ENCODE data around the gene KMT5C. TPM values are rescaled to one million over a fixed set of nuclear protein-coding genes. Genes with fewer than 3 reads are reported as not detected.
A peak's percentile ranks its signal among the peaks of the same experiment; 100 is the strongest.

Gene KMT5C
- total RNA-seq, 2 donors from 2014 or later: 73.1 to 80.6 TPM

DNA sequence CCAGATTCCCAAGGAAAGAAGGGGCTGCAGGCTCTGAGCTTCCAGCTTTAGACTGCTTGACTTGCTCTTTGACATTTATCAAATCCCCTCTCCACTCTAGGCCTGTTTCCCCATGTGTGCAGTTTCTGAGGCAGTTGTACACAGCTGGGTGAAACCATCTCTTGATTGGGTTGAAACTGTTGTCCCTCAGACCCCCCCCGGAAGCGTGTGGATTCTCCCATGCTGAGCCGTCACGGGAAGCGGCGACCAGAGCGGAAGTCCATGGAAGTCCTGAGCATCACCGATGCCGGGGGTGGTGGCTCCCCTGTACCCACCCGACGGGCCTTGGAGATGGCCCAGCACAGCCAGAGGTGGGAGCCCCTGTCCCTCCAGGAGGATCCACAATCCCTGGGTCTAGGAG is 36.2 kb upstream of the KMT5C start:
- Mint-ChIP-seq H3K27ac (no peak overlapping the region), H3K4me3 (no peak overlapping the region), H3K36me3 (ENCODE audit: low read depth) (peaks cover 65% of the 10 kb centered on the region), H3K27me3 (ENCODE audit: insufficient read depth) (no peaks in the 10 kb centered on the region), H3K4me1 (peaks cover 9% of the 10 kb centered on the region), H3K9me3 (no peaks in the 10 kb centered on the region)
- 92 to 94% methylated on average over 2 to 11 of the region's 11 CpGs for WGBS, 2 experiments (ENCODE audit: insufficient coverage in 1 of 2, insufficient read length in 1 of 2)
- TF ChIP-seq, protein P1, sequence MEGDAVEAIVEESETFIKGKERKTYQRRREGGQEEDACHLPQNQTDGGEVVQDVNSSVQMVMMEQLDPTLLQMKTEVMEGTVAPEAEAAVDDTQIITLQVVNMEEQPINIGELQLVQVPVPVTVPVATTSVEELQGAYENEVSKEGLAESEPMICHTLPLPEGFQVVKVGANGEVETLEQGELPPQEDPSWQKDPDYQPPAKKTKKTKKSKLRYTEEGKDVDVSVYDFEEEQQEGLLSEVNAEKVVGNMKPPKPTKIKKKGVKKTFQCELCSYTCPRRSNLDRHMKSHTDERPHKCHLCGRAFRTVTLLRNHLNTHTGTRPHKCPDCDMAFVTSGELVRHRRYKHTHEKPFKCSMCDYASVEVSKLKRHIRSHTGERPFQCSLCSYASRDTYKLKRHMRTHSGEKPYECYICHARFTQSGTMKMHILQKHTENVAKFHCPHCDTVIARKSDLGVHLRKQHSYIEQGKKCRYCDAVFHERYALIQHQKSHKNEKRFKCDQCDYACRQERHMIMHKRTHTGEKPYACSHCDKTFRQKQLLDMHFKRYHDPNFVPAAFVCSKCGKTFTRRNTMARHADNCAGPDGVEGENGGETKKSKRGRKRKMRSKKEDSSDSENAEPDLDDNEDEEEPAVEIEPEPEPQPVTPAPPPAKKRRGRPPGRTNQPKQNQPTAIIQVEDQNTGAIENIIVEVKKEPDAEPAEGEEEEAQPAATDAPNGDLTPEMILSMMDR (conservative IDR thresholded peaks at IDR 0.05): no peak
- H3K4me1 ChIP-seq (ENCODE audit: control insufficient read depth, insufficient read depth, low read length): no peaks in the 10 kb centered on the region
- H3K9ac ChIP-seq (ENCODE audit: extremely low read depth, low read length, poor library complexity, severe bottlenecking): no peak overlapping the region
- H3K27ac ChIP-seq (ENCODE audit: low read depth, low read length): no peak overlapping the region
- H3K4me3 ChIP-seq (ENCODE audit: low read length): no peak overlapping the region
- DNase-seq: peak; percentile 34
- no peaks in the 10 kb centered on the region for H3K27me3 ChIP-seq (ENCODE audit: control insufficient read depth, insufficient read depth, low read length, poor library complexity, severe bottlenecking)
- H3K36me3 ChIP-seq (ENCODE audit: control insufficient read depth, insufficient read depth, low read length): peaks cover 77% of the 10 kb centered on the region
- no peaks in the 10 kb centered on the region for H3K9me3 ChIP-seq (ENCODE audit: control insufficient read depth, low read length)

DNA sequence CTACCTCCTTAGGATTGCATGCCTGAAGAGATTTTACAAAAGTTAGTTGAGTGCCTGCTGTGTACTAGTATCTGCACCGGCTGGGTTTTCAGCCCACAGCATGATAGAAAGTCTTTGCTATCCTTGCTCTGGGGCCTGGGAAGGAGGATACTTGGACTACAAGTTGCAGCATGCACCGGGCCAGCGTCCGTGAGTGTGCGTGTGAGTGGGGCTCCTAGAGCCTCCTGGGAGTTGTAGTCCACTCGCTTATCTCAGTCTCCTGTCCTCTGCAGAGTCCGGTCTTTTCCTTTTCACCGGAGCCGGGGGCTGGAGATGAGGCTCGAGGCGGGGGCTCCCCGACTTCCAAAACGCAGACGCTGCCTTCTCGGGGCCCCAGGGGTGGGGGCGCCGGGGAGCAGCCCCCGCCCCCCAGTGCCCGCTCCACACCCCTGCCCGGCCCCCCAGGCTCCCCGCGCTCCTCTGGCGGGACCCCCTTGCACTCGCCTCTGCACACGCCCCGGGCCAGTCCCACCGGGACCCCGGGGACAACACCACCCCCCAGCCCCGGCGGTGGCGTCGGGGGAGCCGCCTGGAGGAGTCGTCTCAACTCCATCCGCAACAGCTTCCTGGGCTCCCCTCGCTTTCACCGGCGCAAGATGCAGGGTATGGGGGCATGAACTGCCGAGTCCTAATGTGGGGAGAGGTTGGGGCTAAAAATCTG is 35.2 kb upstream of the KMT5C start:
- Mint-ChIP-seq H3K36me3 (ENCODE audit: low read depth) (peaks cover 67% of the 10 kb centered on the region), H3K9me3 (no peaks in the 10 kb centered on the region), H3K27ac (peak overlapping the region; percentile 58), H3K27me3 (ENCODE audit: insufficient read depth) (no peaks in the 10 kb centered on the region), H3K4me1 (peaks cover 9% of the 10 kb centered on the region), H3K4me3 (no peak overlapping the region)
- Histone ChIP-seq H3K9me3 (ENCODE audit: control insufficient read depth, low read length) (no peaks in the 10 kb centered on the region), H3K4me3 (ENCODE audit: low read length) (no peak overlapping the region), H3K4me1 (ENCODE audit: control insufficient read depth, insufficient read depth, low read length) (no peaks in the 10 kb centered on the region), H3K36me3 (ENCODE audit: control insufficient read depth, insufficient read depth, low read length) (peaks cover 81% of the 10 kb centered on the region), H3K27ac (ENCODE audit: low read depth, low read length) (no peak overlapping the region), H3K9ac (ENCODE audit: extremely low read depth, low read length, poor library complexity, severe bottlenecking) (no peak overlapping the region), H3K27me3 (ENCODE audit: control insufficient read depth, insufficient read depth, low read length, poor library complexity, severe bottlenecking) (no peaks in the 10 kb centered on the region)
- TF ChIP-seq, protein P1 (conservative IDR thresholded peaks at IDR 0.05): no peak
- WGBS, 2 experiments (ENCODE audit: insufficient coverage in 1 of 2, insufficient read length in 1 of 2): 91 to 97% methylated on average over 26 to 39 of the region's 39 CpGs
- DNase-seq: peak; percentile 81

DNA sequence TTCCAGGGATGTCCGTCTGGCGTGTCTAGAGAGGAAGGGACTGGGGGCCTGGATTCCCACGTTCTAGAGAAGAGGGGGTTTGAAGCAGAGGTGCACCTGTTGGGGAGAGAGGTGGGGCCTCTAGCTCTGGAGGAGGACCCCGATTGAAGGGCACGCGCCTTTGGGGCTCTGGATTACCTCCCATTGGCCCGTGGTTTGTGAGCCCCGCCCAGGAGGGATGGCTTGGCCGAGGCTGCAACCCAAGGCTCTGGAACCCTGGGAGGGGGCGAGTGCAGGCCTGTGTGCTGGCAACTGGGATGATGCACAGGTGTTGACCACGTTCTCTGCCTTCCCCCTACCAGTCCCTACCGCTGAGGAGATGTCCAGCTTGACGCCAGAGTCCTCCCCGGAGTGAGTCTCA is 34.7 kb upstream of the KMT5C start:
- H3K27ac Mint-ChIP-seq: peak overlapping the region; percentile 58
- H3K36me3 Mint-ChIP-seq (ENCODE audit: low read depth): peaks cover 65% of the 10 kb centered on the region

More for the DNA sequence above, 34.7 kb upstream of the KMT5C start:
- Mint-ChIP-seq H3K27me3 (ENCODE audit: insufficient read depth) (no peaks in the 10 kb centered on the region), H3K9me3 (no peaks in the 10 kb centered on the region), H3K4me1 (peaks cover 9% of the 10 kb centered on the region), H3K4me3 (no peak overlapping the region)
- H3K36me3 ChIP-seq (ENCODE audit: control insufficient read depth, insufficient read depth, low read length): peaks cover 80% of the 10 kb centered on the region
- no peaks in the 10 kb centered on the region for H3K27me3 ChIP-seq (ENCODE audit: control insufficient read depth, insufficient read depth, low read length, poor library complexity, severe bottlenecking)
- no peak overlapping the region for H3K9ac ChIP-seq (ENCODE audit: extremely low read depth, low read length, poor library complexity, severe bottlenecking)
- WGBS, 2 experiments (ENCODE audit: insufficient coverage in 1 of 2, insufficient read length in 1 of 2): 92 to 100% methylated on average over 3 to 14 of the region's 14 CpGs
- H3K9me3 ChIP-seq (ENCODE audit: control insufficient read depth, low read length): no peaks in the 10 kb centered on the region
- H3K4me1 ChIP-seq (ENCODE audit: control insufficient read depth, insufficient read depth, low read length): no peaks in the 10 kb centered on the region
- H3K4me3 ChIP-seq (ENCODE audit: low read length): no peak overlapping the region
- H3K27ac ChIP-seq (ENCODE audit: low read depth, low read length): no peak overlapping the region
- DNase-seq: peak; percentile 68
- TF ChIP-seq, protein P1 (conservative IDR thresholded peaks at IDR 0.05): no peak

Data from endodermal cell (in vitro differentiated cells).